DMS53 (cell line): ENCODE results near the gene HTT-AS.

ENCODE experiments used
- DNase-seq: peaks from one replicate; lab custom pipeline; 2025; lab: John Stamatoyannopoulos, UW

HTT-AS gene

DNA sequence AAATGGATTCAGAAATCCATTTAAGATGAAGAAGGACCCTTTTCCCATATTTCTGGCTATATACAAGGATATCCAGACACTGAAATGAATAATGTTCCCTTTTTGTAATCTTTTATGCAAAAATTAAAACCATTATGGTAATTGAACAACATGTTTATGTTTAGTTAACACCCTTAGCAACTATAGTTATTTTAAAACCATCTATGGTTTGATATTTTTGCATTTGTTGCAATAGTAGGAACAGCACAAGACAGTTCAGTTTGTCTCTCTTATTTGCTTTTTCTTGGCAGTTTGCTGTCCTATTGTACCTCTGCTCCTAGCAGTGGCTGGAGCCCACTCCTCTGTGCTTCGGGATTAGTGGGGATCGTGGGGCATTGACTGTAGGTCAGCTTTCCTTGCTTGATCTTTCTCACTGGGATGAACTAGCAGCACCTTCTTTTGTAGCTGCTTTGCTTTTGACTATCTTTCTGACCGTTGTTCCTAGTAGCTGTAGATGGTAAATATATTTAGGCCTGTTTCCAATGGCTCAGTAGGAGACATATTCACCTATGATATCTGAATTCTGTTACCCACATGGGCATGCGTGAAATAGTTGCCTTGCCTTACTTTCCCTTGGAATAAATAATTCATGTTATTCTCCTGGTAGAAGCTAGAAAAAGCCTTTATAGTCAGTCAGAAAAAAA is 12.9 kb upstream of the HTT-AS start:
- DNase-seq = no peak

DNA sequence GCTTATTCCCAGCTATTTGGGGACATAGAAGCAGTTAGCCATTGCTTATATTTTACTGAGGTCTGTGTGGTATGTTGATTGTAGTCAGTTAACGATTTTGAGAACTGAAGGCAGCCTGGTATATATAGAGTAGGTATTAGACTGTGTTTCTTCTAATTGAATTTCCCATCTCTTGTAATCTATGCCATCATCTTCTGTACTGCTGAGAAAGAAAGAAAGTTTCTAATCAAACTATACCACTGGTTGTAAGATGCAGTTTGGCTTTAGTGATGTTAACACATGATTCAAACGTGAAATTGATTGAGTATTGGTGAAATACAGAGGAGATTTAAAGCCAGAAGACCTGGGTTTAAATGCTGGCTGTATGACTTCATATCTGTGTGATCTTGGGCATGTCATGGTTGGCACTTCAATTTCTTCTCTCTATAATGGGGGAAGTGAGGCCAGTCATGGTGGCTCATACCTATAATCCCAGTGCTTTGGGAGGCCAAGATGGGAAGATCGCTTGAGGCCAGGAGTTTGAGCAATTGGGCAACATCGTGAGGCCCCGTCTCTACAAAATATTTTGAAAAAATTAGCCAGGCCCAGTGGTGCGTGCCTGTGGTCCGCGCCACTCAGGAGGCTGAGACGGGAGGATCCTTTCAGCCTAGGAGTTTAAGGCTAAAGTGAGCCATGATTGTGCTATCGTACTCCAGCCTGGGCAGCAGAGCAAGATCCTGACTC is 11.8 kb upstream of the HTT-AS start:
- no peak for DNase-seq

DNA sequence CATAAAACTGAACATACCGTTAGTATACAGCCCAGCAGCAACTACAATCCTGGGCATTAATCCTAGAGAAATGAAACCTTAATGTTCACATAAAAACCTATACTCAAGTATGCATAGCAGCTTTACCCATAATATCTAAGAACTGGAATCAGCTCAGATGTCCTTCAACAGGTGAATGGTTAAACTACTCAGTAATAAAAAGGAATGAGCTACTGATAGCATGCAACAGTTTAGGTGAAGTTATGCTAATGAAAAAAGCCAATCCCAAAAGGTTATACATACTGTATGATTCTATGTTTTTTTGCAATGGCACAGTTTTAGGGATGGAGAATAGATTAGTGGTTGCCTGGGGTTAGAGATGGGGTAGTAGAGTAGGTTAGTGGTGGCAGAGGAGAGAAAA is 9.4 kb upstream of the HTT-AS start:
- DNase-seq = no peak

DNA sequence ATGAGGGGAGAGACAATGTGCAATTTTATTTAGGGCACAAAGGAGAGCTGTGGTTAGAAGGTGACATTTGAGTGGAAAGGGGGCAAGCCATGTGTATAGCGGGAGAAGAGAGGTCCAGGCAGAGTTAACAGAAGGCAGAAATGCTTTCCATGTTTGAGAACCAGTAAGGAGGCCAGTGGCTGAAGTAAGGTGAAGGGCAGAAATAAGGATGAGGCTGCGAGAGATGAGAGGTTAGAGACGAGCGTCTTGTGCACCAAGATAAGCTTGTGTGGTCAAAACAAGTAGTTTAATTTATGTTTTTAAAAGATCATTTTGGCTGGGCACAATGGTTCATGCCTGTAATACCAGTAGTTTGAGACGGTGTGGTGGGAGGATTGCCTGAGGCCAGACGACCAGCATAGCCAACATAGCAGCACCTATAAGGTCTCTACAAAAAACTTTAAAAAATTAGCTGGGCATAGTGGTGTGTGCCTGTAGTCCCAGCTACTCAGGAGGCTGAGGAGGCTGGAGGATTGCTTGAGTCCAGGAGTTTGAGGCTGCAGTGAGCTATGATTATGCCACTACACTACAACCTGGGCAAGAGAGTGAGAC is 8.7 kb upstream of the HTT-AS start:
- DNase-seq = no peak

DNA sequence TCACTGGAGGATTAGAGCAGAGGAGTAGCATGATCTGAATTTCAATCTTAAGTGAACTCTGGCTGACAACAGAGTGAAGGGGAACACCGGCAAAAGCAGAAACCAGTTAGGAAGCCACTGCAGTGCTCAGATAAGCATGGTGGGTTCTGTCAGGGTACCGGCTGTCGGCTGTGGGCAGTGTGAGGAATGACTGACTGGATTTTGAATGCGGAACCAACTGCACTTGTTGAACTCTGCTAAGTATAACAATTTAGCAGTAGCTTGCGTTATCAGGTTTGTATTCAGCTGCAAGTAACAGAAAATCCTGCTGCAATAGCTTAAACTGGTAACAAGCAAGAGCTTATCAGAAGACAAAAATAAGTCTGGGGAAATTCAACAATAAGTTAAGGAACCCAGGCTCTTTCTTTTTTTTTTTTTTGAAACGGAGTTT is 5.4 kb upstream of the HTT-AS start:
- DNase-seq = no peak

DNA sequence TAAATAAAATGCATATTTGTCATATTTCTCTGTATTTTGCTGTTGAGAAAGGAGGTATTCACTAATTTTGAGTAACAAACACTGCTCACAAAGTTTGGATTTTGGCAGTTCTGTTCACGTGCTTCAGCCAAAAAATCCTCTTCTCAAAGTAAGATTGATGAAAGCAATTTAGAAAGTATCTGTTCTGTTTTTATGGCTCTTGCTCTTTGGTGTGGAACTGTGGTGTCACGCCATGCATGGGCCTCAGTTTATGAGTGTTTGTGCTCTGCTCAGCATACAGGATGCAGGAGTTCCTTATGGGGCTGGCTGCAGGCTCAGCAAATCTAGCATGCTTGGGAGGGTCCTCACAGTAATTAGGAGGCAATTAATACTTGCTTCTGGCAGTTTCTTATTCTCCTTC is 3.5 kb upstream of the HTT-AS start:
- no peak for DNase-seq

DNA sequence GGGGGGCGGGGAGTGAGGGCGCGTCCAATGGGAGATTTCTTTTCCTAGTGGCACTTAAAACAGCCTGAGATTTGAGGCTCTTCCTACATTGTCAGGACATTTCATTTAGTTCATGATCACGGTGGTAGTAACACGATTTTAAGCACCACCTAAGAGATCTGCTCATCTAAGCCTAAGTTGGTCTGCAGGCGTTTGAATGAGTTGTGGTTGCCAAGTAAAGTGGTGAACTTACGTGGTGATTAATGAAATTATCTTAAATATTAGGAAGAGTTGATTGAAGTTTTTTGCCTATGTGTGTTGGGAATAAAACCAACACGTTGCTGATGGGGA is 1.3 kb upstream of the HTT-AS start:
- no peak for DNase-seq

DNA sequence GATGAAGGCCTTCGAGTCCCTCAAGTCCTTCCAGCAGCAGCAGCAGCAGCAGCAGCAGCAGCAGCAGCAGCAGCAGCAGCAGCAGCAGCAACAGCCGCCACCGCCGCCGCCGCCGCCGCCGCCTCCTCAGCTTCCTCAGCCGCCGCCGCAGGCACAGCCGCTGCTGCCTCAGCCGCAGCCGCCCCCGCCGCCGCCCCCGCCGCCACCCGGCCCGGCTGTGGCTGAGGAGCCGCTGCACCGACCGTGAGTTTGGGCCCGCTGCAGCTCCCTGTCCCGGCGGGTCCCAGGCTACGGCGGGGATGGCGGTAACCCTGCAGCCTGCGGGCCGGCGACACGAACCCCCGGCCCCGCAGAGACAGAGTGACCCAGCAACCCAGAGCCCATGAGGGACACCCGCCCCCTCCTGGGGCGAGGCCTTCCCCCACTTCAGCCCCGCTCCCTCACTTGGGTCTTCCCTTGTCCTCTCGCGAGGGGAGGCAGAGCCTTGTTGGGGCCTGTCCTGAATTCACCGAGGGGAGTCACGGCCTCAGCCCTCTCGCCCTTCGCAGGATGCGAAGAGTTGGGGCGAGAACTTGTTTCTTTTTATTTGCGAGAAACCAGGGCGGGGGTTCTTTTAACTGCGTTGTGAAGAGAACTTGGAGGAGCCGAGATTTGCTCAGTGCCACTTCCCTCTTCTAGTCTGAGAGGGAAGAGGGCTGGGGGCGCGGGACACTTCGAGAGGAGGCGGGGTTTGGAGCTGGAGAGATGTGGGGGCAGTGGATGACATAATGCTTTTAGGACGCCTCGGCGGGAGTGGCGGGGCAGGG is 711 bp upstream of the HTT-AS start:
- DNase-seq = peak; percentile 88

DNA sequence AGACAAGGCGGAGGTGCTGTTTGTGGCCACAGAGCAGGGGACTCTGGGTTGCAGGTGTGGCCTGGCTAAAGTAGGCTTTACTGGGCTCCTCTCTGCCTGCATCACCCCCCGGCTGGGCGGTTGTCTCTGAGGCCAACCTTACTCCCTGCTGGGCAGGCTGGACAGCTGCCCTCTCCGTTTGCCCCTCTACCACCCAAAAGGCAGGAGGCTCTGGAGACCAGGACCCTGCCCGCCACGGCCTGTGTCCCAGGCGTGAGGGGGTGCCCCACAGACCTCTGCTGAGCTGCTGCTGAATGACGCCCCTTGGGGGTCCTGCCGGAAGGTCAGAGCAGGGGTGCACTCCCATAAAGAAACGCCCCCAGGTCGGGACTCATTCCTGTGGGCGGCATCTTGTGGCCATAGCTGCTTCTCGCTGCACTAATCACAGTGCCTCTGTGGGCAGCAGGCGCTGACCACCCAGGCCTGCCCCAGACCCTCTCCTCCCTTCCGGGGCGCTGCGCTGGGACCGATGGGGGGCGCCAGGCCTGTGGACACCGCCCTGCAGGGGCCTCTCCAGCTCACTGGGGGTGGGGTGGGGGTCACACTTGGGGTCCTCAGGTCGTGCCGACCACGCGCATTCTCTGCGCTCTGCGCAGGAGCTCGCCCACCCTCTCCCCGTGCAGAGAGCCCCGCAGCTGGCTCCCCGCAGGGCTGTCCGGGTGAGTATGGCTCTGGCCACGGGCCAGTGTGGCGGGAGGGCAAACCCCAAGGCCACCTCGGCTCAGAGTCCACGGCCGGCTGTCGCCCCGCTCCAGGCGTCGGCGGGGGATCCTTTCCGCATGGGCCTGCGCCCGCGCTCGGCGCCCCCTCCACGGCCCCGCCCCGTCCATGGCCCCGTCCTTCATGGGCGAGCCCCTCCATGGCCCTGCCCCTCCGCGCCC is 920 bp downstream of the HTT-AS start:
- DNase-seq = peak; percentile 61

DNA sequence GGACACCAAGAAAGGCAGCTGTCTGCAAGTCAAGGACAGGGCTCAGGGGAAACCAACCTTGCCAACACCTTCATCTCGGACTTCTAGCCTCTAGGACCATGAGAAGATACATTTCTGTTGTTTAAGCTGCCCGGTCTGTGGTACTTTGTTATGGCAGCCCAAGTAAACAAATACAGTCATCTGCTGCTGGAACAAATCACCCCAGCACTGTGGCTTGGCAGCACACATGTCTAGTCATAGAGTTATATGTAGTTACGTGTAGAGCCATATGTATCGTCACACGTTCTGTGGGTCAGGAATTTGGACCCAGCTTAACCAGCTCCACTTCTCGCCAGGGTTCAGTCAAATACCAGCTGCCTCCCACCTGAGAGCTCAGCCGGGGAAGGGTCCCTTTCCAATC is 2.5 kb downstream of the HTT-AS start:
- no peak for DNase-seq

DNA sequence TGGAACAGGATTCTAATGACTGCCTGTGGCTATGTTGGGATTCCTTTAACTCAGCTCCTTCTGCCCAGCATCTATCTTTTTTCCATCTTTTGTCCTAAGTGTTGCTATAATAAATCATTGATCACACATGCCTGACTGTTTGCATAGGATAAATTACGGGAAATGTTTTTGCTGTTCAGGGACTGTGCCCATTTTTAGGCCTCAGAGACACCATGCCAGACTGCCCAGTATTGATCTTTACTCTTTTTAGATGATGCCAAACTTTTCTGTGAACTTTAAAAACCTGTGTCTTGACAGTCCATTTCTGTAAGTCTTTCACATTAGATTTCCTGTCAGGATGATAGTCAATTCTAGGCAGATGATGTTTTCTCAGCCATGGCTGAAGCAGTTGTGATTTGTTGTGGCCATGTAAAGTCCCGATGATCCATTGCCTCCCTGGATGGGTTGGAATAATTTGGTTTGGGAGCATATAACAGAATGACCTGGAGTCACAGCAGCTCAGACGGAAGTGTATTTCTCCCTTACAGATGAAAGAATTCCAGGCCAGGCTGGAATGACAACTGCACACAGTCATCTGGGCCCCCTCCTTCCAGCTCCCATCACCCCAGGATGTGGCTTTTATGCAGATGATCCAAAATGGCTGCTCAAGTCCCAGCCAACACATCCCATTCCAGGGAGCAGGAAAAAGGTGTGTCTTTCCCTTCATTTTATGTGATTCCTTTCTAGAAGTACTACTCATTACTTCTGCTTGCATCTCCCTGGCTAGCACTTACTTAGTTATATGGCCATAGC is 3.4 kb downstream of the HTT-AS start:
- no peak for DNase-seq

DNA sequence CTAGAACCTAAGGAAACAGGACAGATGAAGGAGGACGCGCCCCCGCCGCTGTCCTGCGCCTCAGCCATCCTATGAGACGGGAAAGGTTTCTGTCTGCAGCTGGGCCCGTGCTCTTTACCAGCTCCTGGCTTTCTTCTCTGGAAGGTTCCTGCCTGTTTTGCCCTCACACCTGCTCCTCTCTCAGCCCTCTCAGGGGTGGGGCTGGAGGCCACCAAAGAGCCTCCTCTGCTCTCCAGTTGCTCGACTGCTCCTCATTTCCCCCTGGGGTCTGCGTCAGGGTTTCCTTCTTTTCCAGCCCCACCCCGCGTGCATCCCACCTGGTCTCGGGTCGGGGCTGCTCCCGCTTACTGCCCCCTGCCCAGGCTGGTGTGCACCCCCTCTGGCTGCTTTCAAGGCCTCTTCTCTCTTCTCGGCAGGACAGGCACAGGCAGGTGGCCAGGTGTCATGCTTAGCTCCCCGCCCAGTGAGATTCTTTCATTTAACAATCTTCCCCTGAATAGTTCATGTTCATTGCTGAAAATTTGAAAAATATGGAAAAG is 4.6 kb downstream of the HTT-AS start:
- DNase-seq = peak; percentile 36

DNA sequence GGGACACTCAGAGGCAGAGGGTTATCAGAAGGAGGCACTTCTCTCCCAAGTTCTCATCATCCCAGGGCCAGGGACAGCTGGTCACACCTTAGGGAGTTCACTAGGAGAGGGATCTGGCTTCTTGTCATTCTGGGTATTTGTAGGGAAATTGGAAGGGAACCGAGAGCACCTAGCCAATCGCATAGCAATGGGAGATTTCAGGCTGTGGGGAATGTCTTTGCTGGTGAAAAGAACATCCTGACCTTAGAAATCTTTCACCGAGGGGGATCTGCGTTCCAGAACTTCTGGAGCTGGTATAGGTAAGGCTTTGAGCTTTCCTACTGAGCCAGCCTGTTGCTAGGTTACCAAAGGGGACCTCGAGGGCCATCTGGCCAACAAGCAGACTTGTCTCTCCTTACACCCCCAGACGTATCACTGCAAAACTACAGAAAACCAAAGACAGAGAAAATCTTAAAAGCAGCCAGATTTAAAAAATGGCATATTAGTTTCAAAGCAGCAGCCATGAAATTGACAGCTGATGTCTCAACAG is 6.8 kb downstream of the HTT-AS start:
- no peak for DNase-seq

DNA sequence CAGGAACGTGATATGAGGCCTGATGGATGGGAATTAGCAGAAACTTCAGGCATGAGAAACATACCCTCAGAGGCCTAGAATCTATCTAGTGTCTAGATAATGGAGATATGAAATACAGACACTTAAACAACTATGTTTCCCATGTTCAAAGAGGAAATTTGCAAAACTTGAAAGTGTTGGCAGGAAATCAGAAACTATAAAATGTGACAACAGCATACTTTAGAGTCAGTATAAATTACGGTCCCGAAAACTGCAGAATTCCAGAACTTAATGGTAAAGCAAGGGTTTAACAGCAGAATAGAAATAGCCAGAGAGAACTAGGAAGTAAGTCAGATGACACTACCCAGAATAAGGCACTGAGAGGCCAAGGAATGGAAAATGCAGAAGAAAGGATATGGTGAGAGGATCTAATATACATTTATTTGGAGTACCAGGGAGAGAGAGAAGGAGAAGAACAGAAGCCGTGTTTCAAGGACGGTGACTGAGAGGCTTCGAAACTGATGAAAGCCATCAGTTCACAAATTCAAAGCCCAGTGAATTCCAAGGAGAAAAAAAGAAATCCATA is 7.4 kb downstream of the HTT-AS start:
- DNase-seq = no peak

DNA sequence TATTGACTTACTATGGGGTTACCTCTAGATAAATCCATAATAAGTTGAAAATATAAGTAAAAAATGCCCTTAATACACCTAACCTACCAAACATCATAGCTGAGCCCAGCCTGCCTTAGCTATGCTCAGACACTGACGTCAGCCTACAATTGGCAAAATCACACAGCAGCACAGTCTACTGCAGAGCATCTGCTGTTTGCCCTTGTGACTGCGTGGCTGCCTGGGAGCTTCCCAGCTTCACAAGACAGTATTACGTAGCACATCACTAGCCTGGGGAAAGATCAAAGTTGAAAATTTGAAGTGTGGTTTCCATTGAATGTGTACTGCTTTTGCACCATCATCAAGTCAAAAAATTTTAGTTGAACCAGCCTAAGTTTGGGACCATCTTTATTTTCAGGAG is 8.8 kb downstream of the HTT-AS start:
- DNase-seq = no peak

DNA sequence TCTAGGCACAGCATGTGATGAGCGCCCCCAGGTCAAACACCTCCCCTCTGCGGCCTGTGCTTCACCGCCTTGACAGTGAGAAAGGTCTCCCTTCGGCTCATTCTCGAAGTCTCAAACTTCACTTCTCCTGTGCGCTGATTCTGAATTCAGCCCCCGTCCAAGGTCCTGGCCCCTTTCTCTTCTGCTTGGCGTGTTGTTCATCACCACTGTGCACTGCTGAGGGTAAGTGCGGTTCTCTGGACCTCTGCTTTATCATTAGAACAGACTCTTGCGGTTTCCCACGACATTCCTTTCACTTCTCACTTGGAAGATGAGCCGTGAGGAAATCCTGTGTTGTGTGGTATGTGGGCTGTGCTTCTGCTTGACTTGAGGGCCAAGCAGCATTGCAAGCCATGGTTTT is 11.9 kb downstream of the HTT-AS start:
- DNase-seq = no peak

DNA sequence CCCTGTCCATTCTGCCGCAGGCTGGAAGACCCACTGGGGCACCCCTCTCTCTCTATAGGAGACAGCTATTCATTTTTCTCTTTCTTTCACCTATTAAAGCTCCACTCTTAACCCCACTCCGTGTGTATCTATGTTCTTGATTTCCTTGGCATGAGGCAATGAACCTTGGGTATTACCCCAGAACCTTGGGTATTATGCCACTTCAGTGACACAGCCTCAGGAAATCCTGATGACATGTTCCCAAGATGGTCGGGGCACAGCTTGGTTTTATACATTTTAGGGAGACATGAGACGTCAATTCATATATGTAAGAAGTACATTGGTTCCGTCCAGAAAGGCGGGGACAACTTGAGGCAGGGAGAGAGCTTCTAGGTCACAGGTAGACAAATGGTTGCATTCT is 13.4 kb downstream of the HTT-AS start:
- no peak for DNase-seq

DNA sequence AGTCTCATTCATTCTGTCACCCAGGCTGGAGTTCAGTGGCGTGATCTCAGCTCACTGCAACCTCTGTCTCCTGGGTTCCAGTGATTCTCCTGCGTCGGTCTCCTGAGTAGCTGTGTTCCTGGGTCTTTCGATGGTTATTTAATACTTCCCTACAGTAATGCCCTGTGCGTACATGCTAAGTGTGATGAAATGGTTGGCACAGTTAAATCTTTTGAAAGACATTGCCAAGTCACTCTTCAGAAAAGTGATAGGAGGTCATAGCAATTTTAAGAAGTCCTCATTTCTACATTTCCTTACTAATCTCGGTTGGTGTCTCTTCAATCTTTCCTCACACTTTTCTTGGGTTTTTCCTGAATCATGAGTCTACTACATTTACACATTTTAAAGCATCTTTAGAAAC is 14.4 kb downstream of the HTT-AS start:
- DNase-seq = no peak

DNA sequence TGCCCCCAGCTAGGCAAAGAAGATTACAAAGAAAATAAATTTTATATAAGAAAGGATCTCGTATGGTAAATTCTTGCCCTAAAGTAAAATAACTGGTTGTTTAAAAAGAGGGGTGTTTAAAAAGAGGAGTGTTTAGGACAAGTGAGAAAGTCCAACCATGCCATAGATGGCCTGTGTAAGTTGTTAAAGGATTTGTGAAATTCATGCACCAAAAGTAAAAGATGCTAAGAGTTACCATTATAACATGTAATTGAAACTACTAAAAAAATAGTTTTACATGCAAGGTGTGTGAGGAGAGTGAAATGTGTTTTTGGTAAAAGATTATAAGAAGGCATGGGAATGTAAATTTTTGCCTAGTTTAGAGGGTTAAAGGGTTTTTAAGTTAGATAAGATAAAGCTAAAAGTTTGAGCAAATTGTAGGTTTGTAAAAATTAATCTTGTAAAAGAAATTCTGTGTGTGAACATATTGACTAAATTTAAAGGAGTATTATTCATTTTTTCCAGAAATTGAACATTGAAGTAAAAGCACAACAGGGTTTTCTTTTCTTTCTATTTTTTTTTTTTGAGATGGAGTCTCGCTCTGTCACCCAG is 20.1 kb downstream of the HTT-AS start:
- peak; percentile 32 for DNase-seq
